Erythroblast (primary cell): ENCODE data around the gene IQSEC1.

ENCODE experiments used
- DNase-seq, 2 experiments: peaks; one replicate each; lab custom pipeline; 2025; lab: John Stamatoyannopoulos, UW
- GATA1 ChIP-seq: IDR thresholded peaks from 2 replicates; pipeline ENCODE4 v1.6.1; 2011; ENCODE audit warnings: low read depth, mild to moderate bottlenecking, control low read depth, low read length, moderate library complexity
- POLR2A ChIP-seq: IDR thresholded peaks from 2 replicates; pipeline ENCODE4 v1.6.1; 2011; ENCODE audit warnings: mild to moderate bottlenecking, low read length

The IQSEC1 gene

DNA sequence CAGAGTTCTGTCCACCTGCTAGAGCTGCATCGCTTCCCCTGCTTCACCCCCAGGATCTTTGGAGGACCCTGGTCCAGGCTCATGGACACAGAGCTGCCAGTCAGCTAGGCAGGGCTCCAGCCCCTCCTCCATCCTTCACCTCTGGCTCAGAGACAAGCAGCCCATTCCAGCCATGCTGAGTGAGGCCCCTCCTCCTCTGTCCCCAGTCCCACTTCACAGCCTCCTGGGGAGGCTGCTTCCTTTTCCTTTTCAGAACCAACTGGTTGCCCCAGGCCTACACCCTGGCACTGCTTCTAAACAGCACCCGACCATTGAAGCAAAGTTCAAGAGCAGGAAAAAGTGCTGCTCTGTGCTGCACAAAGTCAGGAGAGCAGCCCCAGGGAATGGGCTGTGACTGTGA, 22.2 kb downstream of the IQSEC1 start:
- no peak for DNase-seq
- TF ChIP-seq GATA1, result no peak
- no peak for TF ChIP-seq POLR2A

DNA sequence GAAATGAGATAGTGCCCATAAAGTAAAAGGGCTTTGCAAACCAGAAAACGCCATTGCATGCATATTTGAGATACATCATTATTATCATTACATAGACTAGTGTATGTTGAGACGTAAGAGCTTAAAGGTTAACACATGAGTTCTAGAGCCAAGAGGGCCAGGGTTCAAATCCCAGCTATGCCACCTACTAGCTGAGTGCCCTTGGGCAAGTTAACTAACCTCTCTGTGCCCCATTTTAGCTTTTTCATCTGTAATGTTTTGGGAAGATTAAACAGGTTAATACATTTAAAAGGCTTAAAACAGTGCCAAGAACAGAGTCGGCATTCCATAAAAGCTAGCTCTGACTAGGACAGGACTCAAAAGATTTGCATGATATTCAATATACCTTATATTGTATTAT, 22.8 kb downstream of the IQSEC1 start:
- DNase-seq, result no peak
- no peak for TF ChIP-seq GATA1
- no peak for TF ChIP-seq POLR2A

DNA sequence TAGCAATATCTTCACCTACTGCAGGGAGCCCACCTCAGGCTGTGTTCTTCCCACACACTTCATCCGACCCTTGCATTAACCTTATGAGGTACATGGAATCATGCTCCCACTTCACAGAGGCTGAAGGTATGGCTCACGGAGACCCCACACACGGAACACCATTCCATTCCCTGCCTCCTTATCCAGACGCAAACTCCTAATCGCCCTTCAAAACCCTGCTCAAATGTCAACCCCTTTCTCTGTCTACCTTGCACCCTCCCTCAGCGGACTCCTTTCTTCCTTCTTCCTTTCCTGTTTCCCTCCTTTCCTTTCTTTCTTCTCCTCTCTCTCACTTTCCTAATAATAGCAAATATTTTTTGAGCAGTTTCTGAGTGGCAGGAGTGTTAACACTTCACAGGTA, 23.8 kb downstream of the IQSEC1 start:
- no peak for TF ChIP-seq GATA1
- DNase-seq, result no peak

DNA sequence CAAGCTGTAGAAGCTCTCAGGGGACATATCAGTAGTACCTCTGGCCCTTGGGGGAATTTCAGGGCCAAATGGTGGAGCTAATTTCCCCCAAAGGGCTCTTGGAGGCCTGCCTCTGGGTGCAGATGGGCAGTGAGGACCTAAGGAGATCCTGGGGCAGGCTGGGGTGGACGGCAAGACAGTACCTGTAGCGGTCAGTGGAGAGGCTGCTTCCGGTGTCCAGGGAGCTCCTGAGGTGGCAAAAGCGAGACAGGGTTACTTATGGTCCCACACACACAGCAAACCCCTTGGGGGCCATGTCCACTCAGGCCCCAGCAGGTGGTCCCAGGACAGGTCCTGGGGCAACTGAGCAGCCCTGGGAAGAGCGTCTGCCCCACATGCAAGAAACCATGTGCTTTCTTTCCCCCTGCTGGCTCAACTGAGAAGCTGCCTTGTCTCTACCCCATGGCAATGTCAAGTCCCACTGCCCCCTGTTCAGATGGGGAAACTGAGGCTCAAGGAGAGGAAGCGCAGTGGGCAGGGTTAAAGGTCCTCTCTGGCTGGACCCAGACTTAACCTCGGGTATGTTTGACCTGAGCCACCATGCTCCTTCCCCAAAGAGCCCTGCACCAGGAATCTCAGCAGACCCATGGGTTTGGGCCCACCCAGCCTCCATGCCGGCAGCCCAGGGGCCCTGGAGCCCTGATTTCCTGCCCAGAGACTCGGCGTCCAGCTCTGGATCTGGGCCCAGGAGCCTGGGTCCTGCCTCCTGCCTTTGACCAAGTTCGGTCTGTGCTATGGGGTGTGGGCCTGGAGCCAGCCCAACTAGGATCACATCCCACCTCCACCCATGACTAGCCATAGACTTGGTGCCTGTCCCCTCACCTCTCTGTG, 25.7 kb downstream of the IQSEC1 start:
- no peak for TF ChIP-seq POLR2A
- TF ChIP-seq GATA1, result no peak
- DNase-seq, result no peak

DNA sequence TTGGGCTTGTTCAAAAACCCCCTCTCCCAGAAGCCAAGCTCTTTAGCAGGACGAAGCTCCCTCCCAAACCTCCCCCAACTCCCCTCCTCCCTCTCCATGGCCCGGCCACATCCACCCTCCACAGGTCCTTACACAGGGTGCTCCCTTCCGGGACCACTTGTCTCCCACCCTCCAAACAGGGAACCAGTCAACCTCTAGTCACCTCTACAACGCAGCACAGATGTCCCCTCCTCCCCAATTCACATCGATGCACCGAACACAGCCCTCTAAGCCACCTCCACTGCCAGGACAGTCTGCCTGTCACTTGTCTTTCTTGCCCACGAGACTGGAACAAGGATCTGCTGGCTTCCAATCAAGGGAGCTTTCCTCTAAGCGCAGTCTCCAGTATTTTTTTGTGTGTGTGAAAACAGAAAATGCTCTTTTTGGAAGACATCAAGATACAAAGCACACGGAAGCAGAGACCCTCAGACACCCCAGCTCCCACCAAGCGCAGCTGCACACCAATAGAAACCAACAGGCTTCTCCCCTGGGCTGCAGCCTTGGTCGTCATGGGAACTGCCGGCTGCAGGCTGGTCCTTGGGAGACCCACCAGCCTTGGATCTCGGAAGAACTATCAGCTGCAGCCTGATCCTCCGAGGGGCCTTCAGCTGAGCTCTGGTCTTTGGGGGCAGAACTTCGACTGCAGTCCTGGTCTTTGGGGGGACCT, 26.5 kb downstream of the IQSEC1 start:
- TF ChIP-seq POLR2A, result no peak
- no peak for TF ChIP-seq GATA1
- DNase-seq, result no peak

DNA sequence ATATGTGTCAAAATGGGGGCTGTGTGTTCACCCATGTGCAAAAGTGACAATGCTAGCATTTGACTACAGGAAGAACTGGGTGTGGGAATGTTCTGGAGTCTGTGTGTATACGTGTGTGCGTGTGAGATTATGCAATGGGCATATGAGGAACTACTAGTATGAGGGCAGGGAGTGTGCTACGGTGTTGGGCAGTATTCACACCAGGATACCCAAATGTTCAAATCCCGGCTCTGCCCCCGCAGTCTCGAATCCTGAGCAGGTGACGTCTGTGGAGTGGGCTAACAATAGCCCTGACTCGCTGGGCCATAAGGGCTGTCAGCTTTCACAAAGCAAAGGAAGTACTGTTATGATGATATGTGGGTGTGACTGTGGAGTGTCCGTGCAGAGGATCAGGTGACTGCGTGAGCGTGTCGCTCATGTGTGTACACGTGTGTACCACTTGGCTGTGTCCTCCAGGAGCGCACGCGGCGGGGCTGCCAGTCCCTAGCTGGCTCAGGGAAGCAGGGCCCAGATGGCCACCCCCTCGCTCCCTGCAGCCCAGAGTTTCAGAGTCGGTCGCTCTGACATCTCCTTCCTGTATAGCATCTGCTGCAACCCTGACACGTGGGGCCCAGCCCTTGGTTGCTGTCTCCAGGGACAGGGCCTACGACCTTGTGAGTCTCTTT, 27.2 kb downstream of the IQSEC1 start:
- no peak for DNase-seq
- TF ChIP-seq POLR2A (no peak), GATA1 (no peak)

DNA sequence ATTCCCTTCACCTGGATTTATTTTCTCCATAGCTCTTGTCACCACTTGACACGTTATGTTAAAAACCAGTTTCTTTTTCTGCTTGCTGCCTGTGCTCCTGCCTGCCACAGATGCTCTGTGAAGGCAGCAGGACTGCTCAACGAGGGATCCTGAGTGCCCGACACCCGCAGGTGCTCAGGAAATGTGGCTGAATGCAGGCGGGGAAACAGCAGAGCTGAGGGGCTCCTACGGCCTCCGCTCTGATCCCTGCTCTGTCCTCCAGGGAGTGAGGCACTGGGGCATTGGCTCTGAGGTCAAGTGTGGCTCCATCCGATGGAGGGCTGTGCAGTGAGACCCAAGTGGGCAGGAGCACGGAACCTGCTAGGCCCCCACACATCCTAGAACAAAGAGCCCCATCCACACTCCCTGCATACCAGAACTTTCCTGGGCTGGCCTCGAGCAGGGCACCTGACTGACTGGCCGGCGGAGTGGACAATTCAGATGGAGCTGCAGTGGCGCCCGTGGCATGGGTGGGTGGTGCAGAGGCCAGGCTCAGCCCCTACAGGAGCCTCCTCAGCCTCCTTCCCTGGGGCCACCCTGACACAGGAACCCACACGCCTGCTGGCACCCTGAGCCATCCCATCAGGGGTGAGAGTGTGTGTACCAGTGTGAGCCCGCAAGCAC, 27.9 kb downstream of the IQSEC1 start:
- TF ChIP-seq GATA1 (no peak), POLR2A (no peak)
- DNase-seq, result no peak

DNA sequence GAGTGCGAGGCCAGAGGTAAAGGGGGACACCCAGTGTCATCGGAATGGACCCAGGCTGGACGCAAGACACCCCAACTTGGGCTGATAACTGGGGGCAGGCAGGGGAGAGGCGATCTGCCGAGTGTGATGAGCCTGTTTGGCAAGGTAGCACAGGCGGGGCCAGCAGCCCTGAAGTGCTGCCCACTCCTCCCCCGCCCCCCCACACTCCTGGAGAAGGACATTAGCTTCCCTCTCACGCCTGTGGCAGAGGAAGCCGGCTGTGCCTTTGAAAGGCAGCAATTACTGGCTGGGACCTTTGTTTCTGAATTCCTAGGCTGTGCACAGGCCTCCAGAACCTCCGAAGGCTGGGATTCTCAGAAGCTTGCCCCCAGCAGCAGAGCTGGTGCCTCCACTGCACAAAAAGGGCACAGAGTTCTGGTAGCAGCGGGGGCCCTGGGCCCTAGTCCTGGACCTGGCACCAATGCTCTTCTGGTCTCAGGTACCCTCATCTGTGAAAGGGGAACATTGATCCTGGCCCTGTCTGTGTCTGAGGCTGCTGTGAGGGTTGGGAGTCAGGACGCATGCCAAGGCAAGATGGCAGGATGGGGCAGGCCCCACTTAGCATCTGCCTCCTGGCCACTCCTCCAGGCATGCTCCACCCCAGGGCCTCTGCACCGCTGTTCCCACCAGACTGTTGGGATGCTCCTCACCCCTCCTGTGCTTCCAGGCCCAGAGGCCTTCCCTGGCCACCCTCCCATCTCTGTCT, 28.6 kb downstream of the IQSEC1 start:
- TF ChIP-seq GATA1 (no peak), POLR2A (no peak)
- no peak for DNase-seq

DNA sequence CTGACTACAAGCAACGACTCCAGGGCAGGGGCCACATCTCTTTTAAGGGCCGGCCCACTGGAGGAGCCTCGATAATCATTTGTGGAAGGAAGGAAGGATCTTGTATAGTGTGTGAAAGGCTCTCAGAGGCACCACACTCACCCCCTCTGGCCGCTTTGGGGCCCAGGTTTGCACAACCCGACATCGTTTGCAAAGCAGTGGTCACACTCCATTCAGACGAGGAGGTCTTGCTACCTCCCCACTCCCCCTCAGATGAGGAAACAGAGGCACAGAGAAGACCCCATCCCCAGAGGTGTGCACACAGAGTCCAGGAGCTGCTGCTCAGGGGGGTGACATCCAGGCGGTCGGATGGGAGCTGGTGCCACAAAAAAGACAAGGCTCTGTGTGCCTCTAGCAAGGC, 29.6 kb downstream of the IQSEC1 start:
- no peak for TF ChIP-seq GATA1
- no peak for DNase-seq

DNA sequence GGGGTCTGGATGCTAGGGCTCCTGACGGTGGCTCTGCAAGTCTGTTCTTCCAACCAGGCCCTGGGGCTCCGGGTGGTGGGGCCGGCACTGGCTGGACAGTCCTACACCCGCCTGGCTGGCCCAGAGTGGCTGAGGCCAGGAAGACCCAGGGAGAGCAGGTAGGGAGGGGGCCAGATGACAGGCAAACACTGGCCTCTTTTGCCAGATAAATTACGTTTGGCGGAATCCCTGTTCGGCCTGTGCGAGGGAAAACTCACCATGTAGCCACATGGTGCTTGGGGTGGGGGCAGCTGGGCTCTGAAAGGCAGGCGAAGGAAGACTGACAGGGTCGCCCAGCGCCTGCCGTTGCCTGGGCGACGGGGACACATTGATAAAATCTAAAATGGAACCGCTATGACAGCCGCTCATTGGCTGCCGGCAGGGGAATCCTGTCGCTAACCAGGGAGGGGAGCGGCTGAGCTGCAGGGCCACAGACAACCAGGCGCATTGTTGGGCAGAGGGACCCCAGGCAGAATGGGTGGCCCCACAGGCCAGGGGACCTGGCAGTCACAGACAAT, 30.4 kb downstream of the IQSEC1 start:
- peak; percentile 13 to 46 for DNase-seq
- TF ChIP-seq POLR2A, result no peak
- no peak for TF ChIP-seq GATA1

DNA sequence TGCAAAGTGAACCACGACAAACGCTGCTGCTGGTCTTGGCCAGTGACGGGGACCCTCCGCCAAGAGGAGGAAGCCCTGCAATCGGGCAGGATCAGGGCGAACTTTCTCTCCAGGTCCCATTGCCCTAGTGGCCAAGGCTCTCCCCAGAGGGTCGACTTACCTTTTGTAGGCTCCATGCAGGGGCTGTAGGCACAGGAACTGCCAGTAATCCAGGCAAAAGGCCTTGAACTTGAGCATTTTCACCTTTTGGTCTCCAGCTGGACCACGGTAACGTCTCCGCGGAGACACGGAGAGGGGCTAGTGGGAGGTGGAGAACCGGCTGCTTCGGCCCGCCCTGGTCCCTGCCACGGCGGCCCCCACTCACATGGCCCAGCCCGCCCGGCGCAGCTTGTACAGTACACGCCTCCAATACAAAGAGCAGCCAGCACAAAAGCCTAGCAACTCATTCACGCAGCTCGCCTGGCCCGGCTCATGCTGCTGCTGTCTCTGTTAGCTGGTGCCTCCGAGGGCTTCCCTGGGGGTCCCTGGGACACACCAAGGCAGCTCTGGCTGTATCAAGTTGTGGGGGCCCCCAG, 31.0 kb downstream of the IQSEC1 start:
- DNase-seq, result no peak
- no peak for TF ChIP-seq GATA1
- TF ChIP-seq POLR2A, result no peak

DNA sequence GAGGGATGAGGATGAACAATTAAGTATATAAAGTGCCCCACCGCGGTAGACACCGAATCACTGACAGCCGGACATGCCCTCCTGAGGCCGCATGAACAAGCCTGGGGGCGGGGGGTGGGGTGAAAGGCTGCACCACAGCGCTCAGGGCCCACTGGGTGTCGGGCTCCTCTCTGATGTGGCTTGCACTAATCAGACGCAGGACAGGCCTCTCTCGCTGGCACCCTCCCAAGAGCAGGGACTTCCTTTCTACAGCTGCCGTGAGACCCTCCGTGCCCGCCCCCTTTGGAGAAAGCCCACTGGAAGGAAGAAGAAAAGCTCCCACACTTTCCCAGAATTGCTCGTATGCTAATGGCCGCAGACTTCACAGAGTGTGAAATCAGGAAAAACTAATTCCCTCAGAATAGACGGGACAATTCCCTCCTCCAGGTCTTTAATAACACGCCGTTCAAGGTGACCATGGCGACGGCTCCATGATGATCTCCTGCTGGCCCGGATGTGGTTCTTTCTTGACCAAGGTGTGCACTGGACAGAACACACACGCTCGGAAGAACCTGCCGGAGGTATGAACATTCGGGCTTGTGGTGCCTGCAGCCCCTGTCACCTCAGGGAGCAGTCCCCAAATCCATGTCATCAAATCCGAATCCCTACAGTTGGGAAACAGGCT, 32.0 kb downstream of the IQSEC1 start:
- no peak for TF ChIP-seq POLR2A
- no peak for TF ChIP-seq GATA1
- DNase-seq, result peak; percentile 26 to 58
